NT2/D1 (cell line): ENCODE results near the gene KCTD16.
A peak's percentile ranks its signal among the peaks of the same experiment; 100 is the strongest.

Source experiments
- DNase-seq: peaks from one replicate; pipeline ENCODE4 v3.0.0-alpha.2; 2011; ENCODE audit warnings: low read depth, low spot score
- H3K27me3 ChIP-seq: 2 replicates; pipeline ENCODE4 v1.6.0; 2011; ENCODE audit warnings: mild to moderate bottlenecking; ENCODE audit not compliant: insufficient read length, insufficient read depth
- H3K36me3 ChIP-seq: 2 replicates; pipeline ENCODE4 v1.6.1; 2011; ENCODE audit warnings: mild to moderate bottlenecking, low read length, mixed read lengths; ENCODE audit not compliant: insufficient read depth, insufficient read length
- H3K4me1 ChIP-seq: 2 replicates; pipeline ENCODE4 v1.5.1; 2011; ENCODE audit not compliant: insufficient read depth, insufficient read length
- H3K4me3 ChIP-seq: 2 replicates; pipeline ENCODE4 v1.5.1; 2011; ENCODE audit warnings: low read depth; ENCODE audit not compliant: insufficient read length
- H3K9ac ChIP-seq: 2 replicates; pipeline ENCODE4 v1.6.0; 2011; ENCODE audit warnings: low read depth; ENCODE audit not compliant: insufficient read length
- H3K9me3 ChIP-seq: 2 replicates; pipeline ENCODE4 v1.5.1; 2011; ENCODE audit warnings: mild to moderate bottlenecking, low read length; ENCODE audit not compliant: insufficient read depth
- SUZ12 ChIP-seq: IDR thresholded peaks from 2 replicates; pipeline ENCODE4 v1.6.1; 2011; ENCODE audit not compliant: insufficient read length, insufficient read depth; ENCODE audit errors: extremely low read depth
- YY1 ChIP-seq: IDR thresholded peaks from 2 replicates; pipeline ENCODE4 v1.6.1; 2011; ENCODE audit not compliant: insufficient read length, insufficient read depth
- ZNF274 ChIP-seq: IDR thresholded peaks from 2 replicates; pipeline ENCODE4 v1.6.1; 2011; ENCODE audit warnings: mild to moderate bottlenecking, low read depth, low read length

Gene KCTD16

GRCh38 chr5:144166696-144167095 is 4.0 kb upstream of the KCTD16 start:
- Histone ChIP-seq H3K36me3 (peaks cover 65% of the 10 kb centered on the region), H3K4me3 (no peak overlapping the region), H3K27me3 (no peaks in the 10 kb centered on the region), H3K4me1 (no peaks in the 10 kb centered on the region), H3K9ac (no peak overlapping the region), H3K9me3 (no peaks in the 10 kb centered on the region)
- DNase-seq, result no peak
- TF ChIP-seq YY1 (no peak), ZNF274 (no peak), SUZ12 (no peak)

- no peak for TF ChIP-seq ZNF274
Observed at GRCh38 chr5:144167998-144168397, 2.7 kb upstream of the KCTD16 start.

GRCh38 chr5:144169904-144170275 is 783 bp upstream of the KCTD16 start:
- H3K9ac ChIP-seq, result peak overlapping the region; percentile 94
- H3K4me1 ChIP-seq, result no peaks in the 10 kb centered on the region
- H3K9me3 ChIP-seq, result no peaks in the 10 kb centered on the region
- TF ChIP-seq SUZ12 (no peak), YY1 (no peak), ZNF274 (no peak)
- no peak for DNase-seq
- peaks cover 35% of the 10 kb centered on the region for H3K36me3 ChIP-seq
- H3K4me3 ChIP-seq, result peak overlapping the region; percentile 96
- H3K27me3 ChIP-seq, result no peaks in the 10 kb centered on the region

More at GRCh38 chr5:144167998-144168397, 2.7 kb upstream of the KCTD16 start:
- Histone ChIP-seq H3K9ac (no peak overlapping the region), H3K4me3 (no peak overlapping the region), H3K9me3 (no peaks in the 10 kb centered on the region), H3K36me3 (peaks cover 52% of the 10 kb centered on the region), H3K4me1 (no peaks in the 10 kb centered on the region), H3K27me3 (no peaks in the 10 kb centered on the region)
- no peak for DNase-seq

GRCh38 chr5:144173766-144174165 is 3.1 kb downstream of the KCTD16 start:
- DNase-seq, result no peak
- Histone ChIP-seq H3K36me3 (peaks cover under 1% of the 10 kb centered on the region), H3K27me3 (no peaks in the 10 kb centered on the region), H3K9ac (no peak overlapping the region), H3K4me1 (no peaks in the 10 kb centered on the region), H3K9me3 (no peaks in the 10 kb centered on the region), H3K4me3 (no peak overlapping the region)
- TF ChIP-seq YY1 (no peak), SUZ12 (no peak), ZNF274 (no peak)

- no peaks in the 10 kb centered on the region for H3K27me3 ChIP-seq
- no peak overlapping the region for H3K4me3 ChIP-seq
- H3K36me3 ChIP-seq, result no peaks in the 10 kb centered on the region
- no peak overlapping the region for H3K9ac ChIP-seq
- no peak for DNase-seq
- no peaks in the 10 kb centered on the region for H3K4me1 ChIP-seq
- TF ChIP-seq ZNF274 (no peak), YY1 (no peak), SUZ12 (no peak)
- no peaks in the 10 kb centered on the region for H3K9me3 ChIP-seq
Observed at GRCh38 chr5:144177548-144177947, 6.9 kb downstream of the KCTD16 start.

- TF ChIP-seq YY1 (no peak), ZNF274 (no peak), SUZ12 (no peak)
- Histone ChIP-seq H3K9me3 (no peaks in the 10 kb centered on the region), H3K27me3 (no peaks in the 10 kb centered on the region), H3K9ac (no peak overlapping the region), H3K36me3 (no peaks in the 10 kb centered on the region), H3K4me3 (no peak overlapping the region), H3K4me1 (no peaks in the 10 kb centered on the region)
- no peak for DNase-seq
Observed at GRCh38 chr5:144179226-144179625, 8.6 kb downstream of the KCTD16 start.

GRCh38 chr5:144183254-144183889 is 12.7 kb downstream of the KCTD16 start:
- Histone ChIP-seq H3K4me3 (no peak overlapping the region), H3K4me1 (no peaks in the 10 kb centered on the region), H3K36me3 (no peaks in the 10 kb centered on the region), H3K9me3 (no peaks in the 10 kb centered on the region), H3K27me3 (no peaks in the 10 kb centered on the region), H3K9ac (no peak overlapping the region)
- TF ChIP-seq SUZ12 (no peak), YY1 (no peak), ZNF274 (no peak)
- no peak for DNase-seq

GRCh38 chr5:144187699-144188294 is 17.1 kb downstream of the KCTD16 start:
- no peak for TF ChIP-seq YY1

More at GRCh38 chr5:144187699-144188294, 17.1 kb downstream of the KCTD16 start:
- Histone ChIP-seq H3K36me3 (no peaks in the 10 kb centered on the region), H3K27me3 (no peaks in the 10 kb centered on the region), H3K9me3 (no peaks in the 10 kb centered on the region), H3K4me1 (no peaks in the 10 kb centered on the region), H3K4me3 (no peak overlapping the region), H3K9ac (no peak overlapping the region)
- no peak for DNase-seq
